CD14-positive monocyte (primary cell): ENCODE data around the gene TBC1D4. TPM values are rescaled to one million over a fixed set of nuclear protein-coding genes. Genes with fewer than 3 reads are reported as not detected.

ENCODE experiments used
- DNase-seq, 3 donors: peaks; one replicate each; pipeline ENCODE4 v3.0.0-alpha.2; 2011 to 2022
- H2AFZ ChIP-seq: 2 replicates; pipeline ENCODE4 v1.6.0; 2012; ENCODE audit warnings: mild to moderate bottlenecking, low read depth, low read length, inconsistent platforms; ENCODE audit not compliant: insufficient read depth, poor library complexity, severe bottlenecking
- H3K27ac ChIP-seq, 2 donors: 1 replicate in 1 of 2; 2 replicates in 1 of 2; pipeline ENCODE4 v1.5.1; 2012 to 2013; ENCODE audit warnings: low read length in 2 of 2, control low read depth in 1 of 2, inconsistent platforms in 1 of 2, low read depth in 1 of 2, mild to moderate bottlenecking in 1 of 2
- H3K27me3 ChIP-seq, 2 donors: one replicate each; pipeline versions ENCODE4 v1.6.0 to v1.6.1; 2011 to 2013; ENCODE audit warnings: low read length in 2 of 2; ENCODE audit not compliant: control insufficient read depth in 2 of 2, insufficient read depth in 2 of 2
- H3K36me3 ChIP-seq, 2 donors: replicated peaks in 1 of 2; 1 replicate in 1 of 2; 2 replicates in 1 of 2; pipeline versions ENCODE4 v1.5.1 to v1.6.1; 2012 to 2013; ENCODE audit warnings: low read length in 2 of 2, control low read depth in 1 of 2, inconsistent platforms in 1 of 2, mild to moderate bottlenecking in 1 of 2; ENCODE audit not compliant: insufficient read depth in 2 of 2, control insufficient read depth in 1 of 2
- H3K4me1 ChIP-seq, 2 donors: 1 replicate in 1 of 2; 2 replicates in 1 of 2; pipeline versions ENCODE4 v1.5.1 to v1.6.1; 2012 to 2013; ENCODE audit warnings: low read length in 2 of 2, control low read depth in 1 of 2, inconsistent platforms in 1 of 2, mild to moderate bottlenecking in 1 of 2, moderate library complexity in 1 of 2; ENCODE audit not compliant: insufficient read depth in 2 of 2, control insufficient read depth in 1 of 2
- H3K4me2 ChIP-seq: replicated peaks from 2 replicates; pipeline ENCODE3; 2012; ENCODE audit warnings: low read length, moderate library complexity, mild to moderate bottlenecking; ENCODE audit not compliant: poor library complexity, severe bottlenecking; ENCODE audit errors: extremely low read depth
- H3K4me3 ChIP-seq, 3 experiments: fragments of 200-600 bp in 1 of 3; sonication (generic) in 1 of 3; replicated peaks in 1 of 3; 1 replicate in 2 of 3; 2 replicates in 1 of 3; pipeline ENCODE4 v1.5.1; 2011 to 2013; ENCODE audit warnings: low read length in 3 of 3, mild to moderate bottlenecking in 3 of 3, control low read depth in 2 of 3, low read depth in 2 of 3, inconsistent platforms in 1 of 3, moderate library complexity in 1 of 3
- H3K79me2 ChIP-seq: 2 replicates; pipeline ENCODE4 v1.6.0; 2012; ENCODE audit warnings: mild to moderate bottlenecking, control low read depth, inconsistent platforms, low read length, moderate library complexity; ENCODE audit not compliant: insufficient read depth
- H3K9ac ChIP-seq: 2 replicates; pipeline ENCODE4 v1.6.0; 2017; ENCODE audit warnings: low read length, mild to moderate bottlenecking; ENCODE audit not compliant: insufficient read depth, poor library complexity, severe bottlenecking
- H3K9me3 ChIP-seq, 2 donors: replicated peaks in 1 of 2; 1 replicate in 1 of 2; 2 replicates in 1 of 2; pipeline versions ENCODE4 v1.5.1 to v1.6.1; 2012 to 2013; ENCODE audit warnings: low read length in 2 of 2, control low read depth in 1 of 2; ENCODE audit not compliant: control insufficient read depth in 1 of 2, insufficient read depth in 1 of 2
- H4K20me1 ChIP-seq: 2 replicates; pipeline ENCODE4 v1.6.0; 2012; ENCODE audit warnings: mild to moderate bottlenecking, low read length, control low read depth, moderate library complexity; ENCODE audit not compliant: insufficient read depth
- H3K27ac Mint-ChIP-seq, 7 donors: one replicate each; pipeline ENCODE4 v1.8.0; 2020; ENCODE audit warnings: mild to moderate bottlenecking in 7 of 7, mixed read lengths in 7 of 7, moderate library complexity in 6 of 7, inconsistent platforms in 2 of 7
- H3K27me3 Mint-ChIP-seq, 3 donors: one replicate each; pipeline ENCODE4 v1.8.0; 2021 to 2022; ENCODE audit warnings: low read depth in 3 of 3, mild to moderate bottlenecking in 3 of 3, mixed read lengths in 3 of 3, moderate library complexity in 3 of 3, inconsistent platforms in 1 of 3
- H3K36me3 Mint-ChIP-seq, 2 donors: one replicate each; pipeline ENCODE4 v1.8.0; 2020; ENCODE audit warnings: mixed read lengths in 2 of 2, inconsistent platforms in 1 of 2, mild to moderate bottlenecking in 1 of 2
- H3K4me1 Mint-ChIP-seq: one replicate; pipeline ENCODE4 v1.8.0; 2020; ENCODE audit warnings: mild to moderate bottlenecking, mixed read lengths
- H3K4me3 Mint-ChIP-seq, 2 donors: one replicate each; pipeline ENCODE4 v1.8.0; 2020; ENCODE audit warnings: mild to moderate bottlenecking in 2 of 2, mixed read lengths in 2 of 2, moderate library complexity in 1 of 2
- H3K9me3 Mint-ChIP-seq, 7 donors: one replicate each; pipeline ENCODE4 v1.8.0; 2020 to 2022; ENCODE audit warnings: mixed read lengths in 7 of 7, mild to moderate bottlenecking in 6 of 7, moderate library complexity in 6 of 7, inconsistent platforms in 2 of 7
- CTCF ChIP-seq: fragments of 200-600 bp; IDR thresholded peaks from one replicate; pipeline ENCODE4 v1.8.0; 2022; ENCODE audit warnings: antibody characterized with exemption, mild to moderate bottlenecking
- WGBS: methylation state at CpG from one replicate; pipeline ENCODE4 v1.1.5; 2013; ENCODE audit warnings: missing lambda C conversion rate; ENCODE audit not compliant: insufficient coverage; 5-methylcytosine and 5-hydroxymethylcytosine counted together
- intact Hi-C, 2 donors: fragments of 100-400 bp; cut with micrococcal nuclease; formaldehyde crosslinking; loops; one replicate each; pipeline versions ENCODE4 v1.15.0 to v1.15.1; 2023
- polyA plus RNA-seq, 3 donors: library from polyadenylated mRNA; depleted of rRNA in 1 of 3; unstranded in 2 of 3; stranded (reverse) in 1 of 3; fragments of 300-500 nt in 2 of 3; fragments of >200 nt in 1 of 3; fragmentation: Illumina TruSeq in 2 of 3; gene quantifications; 1 replicate in 2 of 3; 2 replicates in 1 of 3; pipeline ENCODE4 v1.2.3, GENCODE V29; 2012 to 2021

TBC1D4 gene
- polyA plus RNA-seq, 3 donors, result 2.0 to 6.7 (median 2.5) TPM

- Histone ChIP-seq H3K9me3 (no peaks in the 10 kb centered on the region), H3K4me2 (no peak overlapping the region), H4K20me1 (no peaks in the 10 kb centered on the region), H3K4me1 (peaks cover 17 to 39% of the 10 kb centered on the region in 2 donors), H3K79me2 (no peaks in the 10 kb centered on the region), H3K27me3 (no peaks in the 10 kb centered on the region), H3K36me3 (no peaks in the 10 kb centered on the region), H3K9ac (no peak overlapping the region), H3K27ac (no peak overlapping the region), H2AFZ (no peak overlapping the region), H3K4me3 (no peak overlapping the region)
- Mint-ChIP-seq H3K4me1 (peaks cover 37% of the 10 kb centered on the region), H3K4me3 (no peak overlapping the region), H3K36me3 (no peaks in the 10 kb centered on the region), H3K9me3 (peaks cover 0 to 7% (median 0%) of the 10 kb centered on the region in 7 donors), H3K27ac (no peak overlapping the region), H3K27me3 (peaks cover 6 to 17% (median 15%) of the 10 kb centered on the region in 3 donors)
- no peak for DNase-seq
- intact Hi-C loops, result no loop called here
- TF ChIP-seq CTCF, result no peak
- 27% methylated on average over 5 of the region's 5 CpGs for WGBS
These were observed 4.4 kb upstream of the TBC1D4 start for GRCh38 chr13:75486146-75487062.

- Histone ChIP-seq H3K4me2 (no peak overlapping the region), H3K27ac (no peak overlapping the region), H4K20me1 (peaks cover 5% of the 10 kb centered on the region), H2AFZ (no peak overlapping the region), H3K79me2 (no peaks in the 10 kb centered on the region), H3K9me3 (no peaks in the 10 kb centered on the region), H3K4me1 (peaks cover 25 to 47% of the 10 kb centered on the region in 2 donors), H3K27me3 (peaks cover 2 to 7% of the 10 kb centered on the region in 2 donors), H3K9ac (no peak overlapping the region), H3K36me3 (no peaks in the 10 kb centered on the region), H3K4me3 (no peak overlapping the region)
- H3K9me3 Mint-ChIP-seq, result peaks cover 0 to 9% (median 3%) of the 10 kb centered on the region in 7 donors
- H3K27ac Mint-ChIP-seq, result no peak overlapping the region
- TF ChIP-seq CTCF, result no peak
- no CpG with 5 or more reads among the region's 1 CpG for WGBS
- no peak overlapping the region for H3K4me3 Mint-ChIP-seq
- no peak for DNase-seq
- intact Hi-C loops, result no loop called here
- peaks cover 2 to 3% of the 10 kb centered on the region in 2 donors for H3K36me3 Mint-ChIP-seq
- peaks cover 46% of the 10 kb centered on the region for H3K4me1 Mint-ChIP-seq
- H3K27me3 Mint-ChIP-seq, result peaks cover 14 to 27% (median 24%) of the 10 kb centered on the region in 3 donors
These were observed 3.5 kb upstream of the TBC1D4 start for GRCh38 chr13:75485286-75486062.
